ENCODE results near the gene MYOM3.

Gene MYOM3

GRCh38 chr1:24150234-24151174 is 38.6 kb upstream of the MYOM3 start:
- peak overlapping the region; percentile 58 to 70 for H3K4me3 ChIP-seq (ENCODE audit: low read length in 2 of 2)
- peaks cover 10 to 22% of the 10 kb centered on the region in 2 donors for H3K4me1 ChIP-seq (ENCODE audit: control insufficient read depth in 2 of 2, insufficient read depth in 2 of 2, low read length in 2 of 2)
- H3K36me3 ChIP-seq (ENCODE audit: control insufficient read depth in 2 of 2, insufficient read depth in 2 of 2, low read length in 2 of 2), result no peaks in the 10 kb centered on the region
- no peaks in the 10 kb centered on the region for H3K27me3 ChIP-seq (ENCODE audit: control insufficient read depth in 2 of 2, insufficient read depth in 2 of 2, low read length in 2 of 2)
- H3K9me3 ChIP-seq (ENCODE audit: control insufficient read depth in 2 of 2, low read length in 2 of 2), result no peaks in the 10 kb centered on the region
- peak overlapping the region; percentile 65 to 74 for H3K9ac ChIP-seq (ENCODE audit: low read depth in 1 of 2, low read length in 2 of 2)
- H3K27ac ChIP-seq (ENCODE audit: low read depth in 2 of 2, low read length in 2 of 2), result peak overlapping the region; percentile 79 to 84

- H3K4me1 ChIP-seq (ENCODE audit: control insufficient read depth in 2 of 2, insufficient read depth in 2 of 2, low read length in 2 of 2), result peaks cover 10 to 17% of the 10 kb centered on the region in 2 donors
- H3K4me3 ChIP-seq (ENCODE audit: low read length in 2 of 2), result peak overlapping the region; percentile 58 to 70
- H3K9me3 ChIP-seq (ENCODE audit: control insufficient read depth in 2 of 2, low read length in 2 of 2), result no peaks in the 10 kb centered on the region
- H3K27ac ChIP-seq (ENCODE audit: low read depth in 2 of 2, low read length in 2 of 2), result peak overlapping the region; percentile 79 to 84
- H3K9ac ChIP-seq (ENCODE audit: low read depth in 1 of 2, low read length in 2 of 2), result peak overlapping the region; percentile 65 to 74
- no peaks in the 10 kb centered on the region for H3K27me3 ChIP-seq (ENCODE audit: control insufficient read depth in 2 of 2, insufficient read depth in 2 of 2, low read length in 2 of 2)
- no peaks in the 10 kb centered on the region for H3K36me3 ChIP-seq (ENCODE audit: control insufficient read depth in 2 of 2, insufficient read depth in 2 of 2, low read length in 2 of 2)
Measured at GRCh38 chr1:24149866-24150233, 37.9 kb upstream of the MYOM3 start.

- H3K4me1 ChIP-seq (ENCODE audit: control insufficient read depth in 2 of 2, insufficient read depth in 2 of 2, low read length in 2 of 2), result peaks cover 15 to 32% of the 10 kb centered on the region in 2 donors
- H3K27ac ChIP-seq (ENCODE audit: low read depth in 2 of 2, low read length in 2 of 2), result no peak overlapping the region
- no peak overlapping the region for H3K4me3 ChIP-seq (ENCODE audit: low read length in 2 of 2)
- H3K36me3 ChIP-seq (ENCODE audit: control insufficient read depth in 2 of 2, insufficient read depth in 2 of 2, low read length in 2 of 2), result no peaks in the 10 kb centered on the region
- H3K9me3 ChIP-seq (ENCODE audit: control insufficient read depth in 2 of 2, low read length in 2 of 2), result no peaks in the 10 kb centered on the region
- no peaks in the 10 kb centered on the region for H3K27me3 ChIP-seq (ENCODE audit: control insufficient read depth in 2 of 2, insufficient read depth in 2 of 2, low read length in 2 of 2)
- no peak overlapping the region for H3K9ac ChIP-seq (ENCODE audit: low read depth in 1 of 2, low read length in 2 of 2)
Measured at GRCh38 chr1:24147816-24148215, 35.9 kb upstream of the MYOM3 start.

GRCh38 chr1:24147194-24147593 is 35.3 kb upstream of the MYOM3 start:
- Histone ChIP-seq H3K4me3 (ENCODE audit: low read length in 2 of 2) (no peak overlapping the region), H3K36me3 (ENCODE audit: control insufficient read depth in 2 of 2, insufficient read depth in 2 of 2, low read length in 2 of 2) (no peaks in the 10 kb centered on the region), H3K27me3 (ENCODE audit: control insufficient read depth in 2 of 2, insufficient read depth in 2 of 2, low read length in 2 of 2) (no peaks in the 10 kb centered on the region), H3K9me3 (ENCODE audit: control insufficient read depth in 2 of 2, low read length in 2 of 2) (no peaks in the 10 kb centered on the region), H3K9ac (ENCODE audit: low read depth in 1 of 2, low read length in 2 of 2) (no peak overlapping the region), H3K27ac (ENCODE audit: low read depth in 2 of 2, low read length in 2 of 2) (no peak overlapping the region), H3K4me1 (ENCODE audit: control insufficient read depth in 2 of 2, insufficient read depth in 2 of 2, low read length in 2 of 2) (peaks cover 15 to 32% of the 10 kb centered on the region in 2 donors)

GRCh38 chr1:24142546-24143534 is 30.9 kb upstream of the MYOM3 start, which contains the start of gene IL22RA1:
TSS of gene IL22RA1 (minus strand) at chr1:24143140. CDS start at chr1:24143082, 58 bp downstream.
- H3K9me3 ChIP-seq (ENCODE audit: control insufficient read depth in 2 of 2, low read length in 2 of 2), result no peaks in the 10 kb centered on the region
- H3K4me1 ChIP-seq (ENCODE audit: control insufficient read depth in 2 of 2, insufficient read depth in 2 of 2, low read length in 2 of 2), result peaks cover 5 to 19% of the 10 kb centered on the region in 2 donors
- H3K9ac ChIP-seq (ENCODE audit: low read depth in 1 of 2, low read length in 2 of 2), result peak within 1 kb of the TSS; percentile 75 to 77
- no peaks in the 10 kb centered on the region for H3K36me3 ChIP-seq (ENCODE audit: control insufficient read depth in 2 of 2, insufficient read depth in 2 of 2, low read length in 2 of 2)
- peak within 1 kb of the TSS; percentile 84 to 85 for H3K27ac ChIP-seq (ENCODE audit: low read depth in 2 of 2, low read length in 2 of 2)
- H3K27me3 ChIP-seq (ENCODE audit: control insufficient read depth in 2 of 2, insufficient read depth in 2 of 2, low read length in 2 of 2), result no peaks in the 10 kb centered on the region
- peak within 1 kb of the TSS; percentile 85 for H3K4me3 ChIP-seq (ENCODE audit: low read length in 2 of 2)

GRCh38 chr1:24141311-24141997 is 29.5 kb upstream of the MYOM3 start:
- Histone ChIP-seq H3K4me1 (ENCODE audit: control insufficient read depth in 2 of 2, insufficient read depth in 2 of 2, low read length in 2 of 2) (peaks cover 5 to 19% of the 10 kb centered on the region in 2 donors), H3K36me3 (ENCODE audit: control insufficient read depth in 2 of 2, insufficient read depth in 2 of 2, low read length in 2 of 2) (no peaks in the 10 kb centered on the region), H3K9ac (ENCODE audit: low read depth in 1 of 2, low read length in 2 of 2) (peak overlapping the region in 1 of 2 donors; percentile 75), H3K4me3 (ENCODE audit: low read length in 2 of 2) (peak overlapping the region; percentile 12 to 85), H3K27me3 (ENCODE audit: control insufficient read depth in 2 of 2, insufficient read depth in 2 of 2, low read length in 2 of 2) (no peaks in the 10 kb centered on the region), H3K27ac (ENCODE audit: low read depth in 2 of 2, low read length in 2 of 2) (no peak overlapping the region), H3K9me3 (ENCODE audit: control insufficient read depth in 2 of 2, low read length in 2 of 2) (no peaks in the 10 kb centered on the region)

GRCh38 chr1:24140741-24141181 is 28.8 kb upstream of the MYOM3 start:
- Histone ChIP-seq H3K4me3 (ENCODE audit: low read length in 2 of 2) (no peak overlapping the region), H3K36me3 (ENCODE audit: control insufficient read depth in 2 of 2, insufficient read depth in 2 of 2, low read length in 2 of 2) (no peaks in the 10 kb centered on the region), H3K9me3 (ENCODE audit: control insufficient read depth in 2 of 2, low read length in 2 of 2) (no peaks in the 10 kb centered on the region), H3K27me3 (ENCODE audit: control insufficient read depth in 2 of 2, insufficient read depth in 2 of 2, low read length in 2 of 2) (no peaks in the 10 kb centered on the region), H3K4me1 (ENCODE audit: control insufficient read depth in 2 of 2, insufficient read depth in 2 of 2, low read length in 2 of 2) (peaks cover 5 to 19% of the 10 kb centered on the region in 2 donors), H3K9ac (ENCODE audit: low read depth in 1 of 2, low read length in 2 of 2) (no peak overlapping the region), H3K27ac (ENCODE audit: low read depth in 2 of 2, low read length in 2 of 2) (no peak overlapping the region)

- no peaks in the 10 kb centered on the region for H3K27me3 ChIP-seq (ENCODE audit: control insufficient read depth in 2 of 2, insufficient read depth in 2 of 2, low read length in 2 of 2)
- H3K9ac ChIP-seq (ENCODE audit: low read depth in 1 of 2, low read length in 2 of 2), result no peak overlapping the region
- peaks cover 0 to 3% of the 10 kb centered on the region in 2 donors for H3K36me3 ChIP-seq (ENCODE audit: control insufficient read depth in 2 of 2, insufficient read depth in 2 of 2, low read length in 2 of 2)
- H3K4me1 ChIP-seq (ENCODE audit: control insufficient read depth in 2 of 2, insufficient read depth in 2 of 2, low read length in 2 of 2), result peaks cover 5 to 19% of the 10 kb centered on the region in 2 donors
- H3K27ac ChIP-seq (ENCODE audit: low read depth in 2 of 2, low read length in 2 of 2), result no peak overlapping the region
- H3K9me3 ChIP-seq (ENCODE audit: control insufficient read depth in 2 of 2, low read length in 2 of 2), result no peaks in the 10 kb centered on the region
- no peak overlapping the region for H3K4me3 ChIP-seq (ENCODE audit: low read length in 2 of 2)
Measured at GRCh38 chr1:24139841-24140425, 28.0 kb upstream of the MYOM3 start.

- no peak overlapping the region for H3K27ac ChIP-seq (ENCODE audit: low read depth in 2 of 2, low read length in 2 of 2)
- peaks cover 0 to 3% of the 10 kb centered on the region in 2 donors for H3K36me3 ChIP-seq (ENCODE audit: control insufficient read depth in 2 of 2, insufficient read depth in 2 of 2, low read length in 2 of 2)
- no peaks in the 10 kb centered on the region for H3K9me3 ChIP-seq (ENCODE audit: control insufficient read depth in 2 of 2, low read length in 2 of 2)
- no peak overlapping the region for H3K4me3 ChIP-seq (ENCODE audit: low read length in 2 of 2)
- H3K9ac ChIP-seq (ENCODE audit: low read depth in 1 of 2, low read length in 2 of 2), result no peak overlapping the region
- H3K27me3 ChIP-seq (ENCODE audit: control insufficient read depth in 2 of 2, insufficient read depth in 2 of 2, low read length in 2 of 2), result no peaks in the 10 kb centered on the region
- peaks cover 5 to 13% of the 10 kb centered on the region in 2 donors for H3K4me1 ChIP-seq (ENCODE audit: control insufficient read depth in 2 of 2, insufficient read depth in 2 of 2, low read length in 2 of 2)
Measured at GRCh38 chr1:24139222-24139489, 27.2 kb upstream of the MYOM3 start.
